ENCODE results near the gene FOXA1.

GRCh38 chr14:37592482-37593408, 2.3 kb downstream of the FOXA1 start:
- no peak for TF ChIP-seq POLR2A (IDR thresholded peaks at IDR 0.05)
- TF ChIP-seq CTCF (IDR thresholded peaks at IDR 0.05): no peak
- TF ChIP-seq EP300 (IDR thresholded peaks at IDR 0.05): no peak
